ENCODE data around the gene SHFL.

DNA sequence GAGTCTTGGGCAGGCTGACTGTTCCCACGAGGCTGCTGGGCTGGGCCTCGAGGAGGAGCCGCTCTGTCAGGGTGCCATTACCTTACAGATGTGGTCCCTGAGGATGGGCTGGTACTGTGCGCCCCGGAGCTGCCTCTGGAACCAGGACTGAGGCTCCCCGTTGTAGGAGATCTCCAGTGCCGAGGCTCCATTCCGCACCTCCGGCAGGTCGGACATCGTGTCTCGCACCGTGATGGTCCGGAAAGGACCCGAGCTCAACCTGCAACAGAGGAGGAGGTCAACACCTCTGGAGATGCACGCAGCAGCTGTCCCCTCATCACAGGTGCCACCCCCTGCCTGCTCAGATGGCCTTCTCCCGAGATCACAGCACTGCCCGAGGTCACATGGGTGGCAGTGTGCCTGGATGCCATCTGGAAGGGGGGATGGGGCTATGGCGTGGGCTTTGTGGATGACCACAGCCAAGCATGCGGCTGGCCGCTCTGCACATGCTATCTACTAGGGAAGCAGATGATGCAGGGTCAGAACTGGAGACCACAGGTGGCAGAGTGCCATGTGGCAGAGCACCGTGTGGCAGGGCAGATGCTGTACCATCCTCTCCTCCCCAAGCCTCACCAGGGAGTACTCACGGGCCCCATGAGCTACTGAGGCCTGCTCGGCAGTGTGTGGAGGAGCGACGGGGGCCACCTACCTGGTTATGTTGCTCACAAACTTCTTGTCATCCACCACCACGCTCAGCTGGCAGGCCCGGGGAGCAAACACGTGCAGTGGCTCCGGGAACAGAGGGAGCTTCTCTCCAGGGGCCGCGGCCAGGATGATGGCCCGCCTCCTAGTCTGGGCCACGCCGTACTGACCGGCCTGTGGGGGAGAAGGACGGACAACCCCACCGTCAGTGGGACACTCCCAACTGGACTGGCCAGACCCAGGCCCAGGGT lies 51.9 kb downstream of the SHFL start:
- TF ChIP-seq POLR2A (IDR thresholded peaks at IDR 0.05; ENCODE audit: low read depth, low read length) (no peak), TAF1 (IDR thresholded peaks at IDR 0.05; ENCODE audit: borderline replicate concordance, low read depth, low read length) (no peak), POLR2AphosphoS5 (IDR thresholded peaks at IDR 0.05; ENCODE audit: low read depth, low read length) (no peak; the same call in 1 of the 2 replicates)

All from GM12892 (cell line).